ENCODE measurements around the gene OPN1MW3.
"Not testable (repeated sequence)": the region's sequence is repeated elsewhere in the genome, so short reads cannot be mapped to it uniquely, and the experiment has no call there.

Gene OPN1MW3

GRCh38 chrX:154257282-154257681 lies at the start of gene OPN1MW3:
Gene OPN1MW3 (plus strand): TSS chrX:154257582. CDS start chrX:154257620, 38 bp downstream.
- H3K4me3 ChIP-seq (ENCODE audit: low read depth, low read length); DNase-seq (ENCODE audit: low read depth, low spot score); in situ Hi-C loops (cut with HindIII; ENCODE audit: low sequenced_read_pairs): not testable (repeated sequence)

- DNase-seq (ENCODE audit: low read depth, low spot score); H3K4me3 ChIP-seq (ENCODE audit: low read depth, low read length); in situ Hi-C loops (cut with HindIII; ENCODE audit: low sequenced_read_pairs): not testable (repeated sequence)
These were observed 47.5 kb upstream of the OPN1MW3 start for GRCh38 chrX:154209670-154210418.

- H3K4me3 ChIP-seq (ENCODE audit: low read depth, low read length); DNase-seq (ENCODE audit: low read depth, low spot score); in situ Hi-C loops (cut with HindIII; ENCODE audit: low sequenced_read_pairs): not testable (repeated sequence)
These were observed 46.3 kb upstream of the OPN1MW3 start for GRCh38 chrX:154211057-154211456.

- H3K4me3 ChIP-seq (ENCODE audit: low read depth, low read length); in situ Hi-C loops (cut with HindIII; ENCODE audit: low sequenced_read_pairs): not testable (repeated sequence)
These were observed 45.9 kb upstream of the OPN1MW3 start for GRCh38 chrX:154211499-154211898.

GRCh38 chrX:154219456-154219855 lies 37.9 kb upstream of the OPN1MW3 start, which contains the start of gene OPN1MW2:
Gene OPN1MW2 (plus strand): TSS chrX:154219756. CDS start chrX:154219816, 60 bp downstream.
- H3K4me3 ChIP-seq (ENCODE audit: low read depth, low read length); in situ Hi-C loops (cut with HindIII; ENCODE audit: low sequenced_read_pairs); DNase-seq (ENCODE audit: low read depth, low spot score): not testable (repeated sequence)

More at GRCh38 chrX:154211499-154211898, 45.9 kb upstream of the OPN1MW3 start:
- not testable (repeated sequence) for DNase-seq (ENCODE audit: low read depth, low spot score)

- DNase-seq (ENCODE audit: low read depth, low spot score); H3K4me3 ChIP-seq (ENCODE audit: low read depth, low read length); in situ Hi-C loops (cut with HindIII; ENCODE audit: low sequenced_read_pairs): not testable (repeated sequence)
These were observed 32.1 kb upstream of the OPN1MW3 start for GRCh38 chrX:154225292-154225691.

GRCh38 chrX:154226706-154227105 lies 30.7 kb upstream of the OPN1MW3 start:
- H3K4me3 ChIP-seq (ENCODE audit: low read depth, low read length); DNase-seq (ENCODE audit: low read depth, low spot score); in situ Hi-C loops (cut with HindIII; ENCODE audit: low sequenced_read_pairs): not testable (repeated sequence)

GRCh38 chrX:154231443-154231842 lies 25.9 kb upstream of the OPN1MW3 start:
- in situ Hi-C loops (cut with HindIII; ENCODE audit: low sequenced_read_pairs); DNase-seq (ENCODE audit: low read depth, low spot score); H3K4me3 ChIP-seq (ENCODE audit: low read depth, low read length): not testable (repeated sequence)

GRCh38 chrX:154233620-154234019 lies 23.8 kb upstream of the OPN1MW3 start:
- in situ Hi-C loops (cut with HindIII; ENCODE audit: low sequenced_read_pairs); DNase-seq (ENCODE audit: low read depth, low spot score): not testable (repeated sequence)

GRCh38 chrX:154238939-154239559 lies 18.3 kb upstream of the OPN1MW3 start:
- H3K4me3 ChIP-seq (ENCODE audit: low read depth, low read length); DNase-seq (ENCODE audit: low read depth, low spot score); in situ Hi-C loops (cut with HindIII; ENCODE audit: low sequenced_read_pairs): not testable (repeated sequence)

More at GRCh38 chrX:154233620-154234019, 23.8 kb upstream of the OPN1MW3 start:
- not testable (repeated sequence) for H3K4me3 ChIP-seq (ENCODE audit: low read depth, low read length)

GRCh38 chrX:154239982-154240503 lies 17.3 kb upstream of the OPN1MW3 start:
- H3K4me3 ChIP-seq (ENCODE audit: low read depth, low read length); in situ Hi-C loops (cut with HindIII; ENCODE audit: low sequenced_read_pairs); DNase-seq (ENCODE audit: low read depth, low spot score): not testable (repeated sequence)

- DNase-seq (ENCODE audit: low read depth, low spot score); in situ Hi-C loops (cut with HindIII; ENCODE audit: low sequenced_read_pairs); H3K4me3 ChIP-seq (ENCODE audit: low read depth, low read length): not testable (repeated sequence)
These were observed 9.9 kb upstream of the OPN1MW3 start for GRCh38 chrX:154247377-154248045.

GRCh38 chrX:154248076-154248475 lies 9.3 kb upstream of the OPN1MW3 start:
- DNase-seq (ENCODE audit: low read depth, low spot score); H3K4me3 ChIP-seq (ENCODE audit: low read depth, low read length); in situ Hi-C loops (cut with HindIII; ENCODE audit: low sequenced_read_pairs): not testable (repeated sequence)

GRCh38 chrX:154258711-154259110 lies 1.3 kb downstream of the OPN1MW3 start:
- H3K4me3 ChIP-seq (ENCODE audit: low read depth, low read length); DNase-seq (ENCODE audit: low read depth, low spot score); in situ Hi-C loops (cut with HindIII; ENCODE audit: low sequenced_read_pairs): not testable (repeated sequence)

GRCh38 chrX:154263072-154263471 lies 5.7 kb downstream of the OPN1MW3 start:
- in situ Hi-C loops (cut with HindIII; ENCODE audit: low sequenced_read_pairs); DNase-seq (ENCODE audit: low read depth, low spot score); H3K4me3 ChIP-seq (ENCODE audit: low read depth, low read length): not testable (repeated sequence)

- DNase-seq (ENCODE audit: low read depth, low spot score); in situ Hi-C loops (cut with HindIII; ENCODE audit: low sequenced_read_pairs); H3K4me3 ChIP-seq (ENCODE audit: low read depth, low read length): not testable (repeated sequence)
These were observed 11.9 kb downstream of the OPN1MW3 start for GRCh38 chrX:154269245-154269644.
